ENCODE data around the gene ADISSP. TPM values are rescaled to one million over a fixed set of nuclear protein-coding genes. Genes with fewer than 3 reads are reported as not detected.
A peak's percentile ranks its signal among the peaks of the same experiment; 100 is the strongest.

The ADISSP gene
- total RNA-seq, 2 experiments from 2014 or later = 20.7 to 23.4 TPM

DNA sequence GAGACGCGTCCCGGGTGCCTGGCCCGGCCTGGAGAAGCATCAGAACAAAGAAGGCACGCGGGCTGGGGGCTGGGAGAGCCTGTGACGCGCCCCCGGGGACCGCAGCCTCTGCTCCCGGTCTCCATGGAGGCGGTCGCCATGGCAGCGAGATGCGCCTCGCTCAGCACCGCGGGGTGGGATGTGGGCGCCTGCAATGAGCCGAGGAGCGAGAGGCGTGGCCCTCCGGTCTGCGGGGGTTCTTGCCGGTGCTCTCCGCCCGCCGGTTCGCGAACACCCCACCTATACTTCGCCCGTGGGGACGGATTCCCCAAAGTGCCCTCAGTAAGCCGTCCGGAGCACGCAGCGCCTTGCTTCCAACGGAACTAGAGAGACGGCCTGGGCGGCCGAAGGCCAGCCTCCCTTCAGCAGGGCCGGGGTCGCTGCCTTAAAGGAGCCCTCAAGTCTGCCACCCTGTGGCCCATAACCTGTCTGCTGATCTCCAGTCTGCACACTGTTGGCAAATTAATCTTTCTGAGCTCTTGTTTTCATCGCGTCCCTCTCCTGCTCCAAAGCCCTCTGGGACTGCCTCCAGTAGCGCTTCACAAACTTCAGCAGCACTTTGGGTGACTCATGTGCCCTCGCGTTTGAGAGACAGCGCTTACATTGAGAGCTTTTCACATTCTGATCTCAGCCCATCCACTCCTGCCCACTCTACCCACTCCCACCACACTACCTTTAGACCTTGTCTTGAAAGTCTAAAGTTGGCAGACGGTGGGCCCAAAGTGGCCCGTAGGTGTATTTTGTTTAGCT lies 983 bp upstream of the ADISSP start:
- POLR2A ChIA-PET = interaction anchor here (0.7 to 5.2 kb wide), 17 partner anchors 10 to 1046 kb away, joined by 3 to 64 read pairs (median 4); partner anchors contain the start of genes AP5S1, CDC25B, CENPB and SPEF1
- peak; percentile 84 for DNase-seq
- no peaks in the 10 kb centered on the region for H3K36me3 Mint-ChIP-seq (ENCODE audit: low read depth)
- peak overlapping the region; percentile 86 for H3K27ac Mint-ChIP-seq
- peaks cover 25% of the 10 kb centered on the region for H3K4me1 Mint-ChIP-seq
- peaks cover 2% of the 10 kb centered on the region for H3K27me3 Mint-ChIP-seq
- peak overlapping the region; percentile 83 for H3K4me3 Mint-ChIP-seq
- CTCF ChIA-PET = interaction anchor here (0.6 to 4.5 kb wide), 25 partner anchors 8 to 241 kb away, joined by 3 to 43 read pairs (median 6); partner anchors contain the start of genes AP5S1, CENPB and SPEF1
- H3K9me3 Mint-ChIP-seq = no peaks in the 10 kb centered on the region

DNA sequence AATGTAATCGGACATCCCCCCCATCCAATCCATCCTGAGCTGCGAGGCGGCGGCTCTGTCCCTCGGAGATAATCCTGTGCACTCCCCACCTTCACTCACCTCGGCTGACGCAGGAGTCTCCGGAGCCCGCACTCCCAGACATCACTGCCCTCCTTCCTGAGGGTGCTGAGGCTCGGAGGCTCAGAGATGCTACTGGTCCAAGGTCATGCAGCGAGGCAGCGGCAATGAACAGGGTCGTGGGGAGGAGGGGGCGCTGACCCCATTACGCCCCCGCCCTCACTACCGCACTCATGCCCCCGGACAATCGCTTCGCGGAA lies 485 bp downstream of the ADISSP start:
- Mint-ChIP-seq H3K4me1 (peaks cover 25% of the 10 kb centered on the region), H3K36me3 (ENCODE audit: low read depth) (no peaks in the 10 kb centered on the region), H3K4me3 (peak overlapping the region; percentile 83), H3K27me3 (peaks cover 2% of the 10 kb centered on the region), H3K9me3 (no peaks in the 10 kb centered on the region), H3K27ac (peak overlapping the region; percentile 62)
- DNase-seq = no peak
- POLR2A ChIA-PET = interaction anchor here (0.9 to 5.2 kb wide), 12 partner anchors 12 to 1047 kb away, joined by 3 to 64 read pairs (median 6); partner anchors contain the start of genes AP5S1, CDC25B, CENPB and SPEF1
- CTCF ChIA-PET = interaction anchor here (0.8 to 4.5 kb wide), 17 partner anchors 10 to 220 kb away, joined by 3 to 43 read pairs (median 6); partner anchors contain the start of genes AP5S1 and CENPB

DNA sequence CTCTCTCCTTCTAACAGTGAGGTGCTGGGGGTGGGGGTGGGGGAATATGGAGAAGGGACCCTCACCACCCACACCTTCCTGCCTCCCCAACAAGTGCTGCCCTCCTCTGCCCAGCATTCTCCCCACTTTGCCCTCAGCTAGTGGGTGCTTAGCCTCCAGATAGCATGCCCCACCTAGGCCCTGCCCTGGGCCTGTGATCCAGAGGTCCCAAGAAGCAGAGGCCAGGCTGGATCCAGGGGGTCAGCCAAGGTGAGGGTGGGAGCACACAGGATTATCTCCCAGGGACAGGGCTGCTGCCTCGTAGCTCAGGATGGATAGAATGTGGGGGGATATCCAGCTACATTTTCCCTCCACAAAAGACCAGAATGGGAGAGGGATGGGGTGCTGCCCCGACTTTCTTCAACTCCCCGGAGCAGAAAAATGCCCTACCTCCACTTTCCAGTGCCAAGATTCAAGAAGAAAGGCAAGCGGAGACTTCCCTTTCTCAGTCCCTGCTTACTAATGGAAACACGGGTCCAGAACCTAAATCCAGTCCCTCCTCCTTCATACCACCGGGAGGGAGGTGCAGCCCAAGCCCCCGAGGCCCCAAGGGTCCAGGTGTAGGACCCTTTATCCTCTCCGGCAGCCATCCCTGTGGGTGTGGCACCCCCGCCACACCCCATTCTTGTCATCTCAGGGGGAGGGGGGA lies 987 bp downstream of the ADISSP start:
- ChIA-PET POLR2A (interaction anchor here (0.9 to 5.2 kb wide), 9 partner anchors 10 to 125 kb away, joined by 4 to 64 read pairs (median 7); partner anchors contain the start of genes AP5S1, CDC25B, CENPB and SPEF1), CTCF (interaction anchor here (0.9 to 4.5 kb wide), 9 partner anchors 9 to 219 kb away, joined by 3 to 43 read pairs (median 5); partner anchors contain the start of genes AP5S1 and CENPB)
- Mint-ChIP-seq H3K27me3 (peaks cover 1% of the 10 kb centered on the region), H3K4me1 (peaks cover 27% of the 10 kb centered on the region), H3K36me3 (ENCODE audit: low read depth) (no peaks in the 10 kb centered on the region), H3K9me3 (no peaks in the 10 kb centered on the region), H3K27ac (no peak overlapping the region), H3K4me3 (peak overlapping the region; percentile 83)
- DNase-seq = no peak

DNA sequence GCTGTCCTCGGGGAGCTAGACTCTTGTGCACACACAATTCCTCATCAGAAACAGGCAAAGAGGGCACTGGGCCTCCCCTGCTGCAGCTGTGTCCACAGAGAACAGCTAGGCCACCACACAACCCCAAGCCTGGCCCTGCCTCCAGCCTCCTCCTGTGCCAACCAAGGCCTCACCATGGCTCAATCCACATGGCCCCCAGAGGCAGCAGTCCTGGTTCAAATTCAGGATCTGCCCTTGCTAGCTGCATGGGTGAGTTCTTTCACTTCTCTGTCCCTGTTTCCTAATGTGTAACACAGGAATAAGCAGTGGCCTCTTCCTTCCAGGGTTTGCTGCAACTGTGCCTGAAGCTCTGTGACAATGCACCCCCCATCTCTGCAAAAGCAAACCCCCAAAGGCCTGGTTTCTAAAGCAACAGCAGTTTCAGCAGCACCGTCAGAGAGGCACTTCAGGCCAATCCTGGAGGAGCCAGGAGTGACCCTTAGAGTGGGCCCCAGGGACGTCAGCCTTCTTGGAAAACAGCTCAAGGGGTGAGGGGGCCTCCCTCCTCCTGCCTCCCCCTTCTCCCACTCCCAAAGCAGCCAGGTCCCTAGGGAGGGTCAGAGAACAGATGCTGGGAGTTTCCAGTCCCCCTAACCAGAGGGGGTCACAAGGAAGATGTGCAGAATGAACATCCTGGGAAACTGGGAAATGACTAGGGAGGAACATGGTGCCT lies 2.2 kb downstream of the ADISSP start:
- peaks cover 29% of the 10 kb centered on the region for H3K4me1 Mint-ChIP-seq
- H3K27me3 Mint-ChIP-seq = no peaks in the 10 kb centered on the region
- H3K4me3 Mint-ChIP-seq = no peak overlapping the region

DNA sequence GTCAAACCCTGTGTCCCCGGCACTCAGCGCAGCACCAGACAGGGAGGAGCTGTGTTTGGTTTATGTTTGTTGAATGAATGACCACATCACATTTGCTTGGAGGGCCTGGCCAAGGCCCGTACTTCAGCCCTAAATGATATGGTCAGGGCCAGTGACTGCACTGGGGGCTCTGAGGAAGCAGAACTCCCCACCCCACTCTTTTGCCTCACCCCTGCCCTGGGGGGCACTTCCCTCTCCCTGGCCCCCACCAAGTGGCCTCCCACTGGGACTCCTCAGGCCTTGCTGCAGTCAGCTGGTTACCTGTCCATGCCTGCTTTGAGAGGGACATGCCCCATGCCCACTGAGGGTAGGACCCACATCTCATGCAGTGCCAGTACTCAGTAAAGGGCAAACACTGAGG lies 2.9 kb downstream of the ADISSP start:
- no peak for DNase-seq
- H3K4me1 Mint-ChIP-seq = peaks cover 29% of the 10 kb centered on the region
- H3K27me3 Mint-ChIP-seq = no peaks in the 10 kb centered on the region
- H3K4me3 Mint-ChIP-seq = no peak overlapping the region
- CTCF ChIA-PET = interaction anchor here (0.6 to 4.5 kb wide), 5 partner anchors 7 to 30 kb away, joined by 3 to 43 read pairs (median 3); no protein-coding TSS in a partner anchor
- no peak overlapping the region for H3K27ac Mint-ChIP-seq
- no peaks in the 10 kb centered on the region for H3K9me3 Mint-ChIP-seq
- no peaks in the 10 kb centered on the region for H3K36me3 Mint-ChIP-seq (ENCODE audit: low read depth)
- POLR2A ChIA-PET = interaction anchor here (5.2 kb wide), 1 partner anchor 20 kb away, joined by 64 read pairs; the partner anchor contains the start of genes CENPB and SPEF1

More for the DNA sequence above, 2.2 kb downstream of the ADISSP start:
- ChIA-PET CTCF (interaction anchor here (0.6 to 4.5 kb wide), 7 partner anchors 8 to 89 kb away, joined by 3 to 43 read pairs (median 4); partner anchors contain the start of gene AP5S1), POLR2A (interaction anchor here (0.6 to 5.2 kb wide), 5 partner anchors 9 to 123 kb away, joined by 3 to 64 read pairs (median 6); partner anchors contain the start of genes AP5S1, CENPB and SPEF1)
- Mint-ChIP-seq H3K27ac (no peak overlapping the region), H3K9me3 (no peaks in the 10 kb centered on the region), H3K36me3 (ENCODE audit: low read depth) (no peaks in the 10 kb centered on the region)
- DNase-seq = no peak

DNA sequence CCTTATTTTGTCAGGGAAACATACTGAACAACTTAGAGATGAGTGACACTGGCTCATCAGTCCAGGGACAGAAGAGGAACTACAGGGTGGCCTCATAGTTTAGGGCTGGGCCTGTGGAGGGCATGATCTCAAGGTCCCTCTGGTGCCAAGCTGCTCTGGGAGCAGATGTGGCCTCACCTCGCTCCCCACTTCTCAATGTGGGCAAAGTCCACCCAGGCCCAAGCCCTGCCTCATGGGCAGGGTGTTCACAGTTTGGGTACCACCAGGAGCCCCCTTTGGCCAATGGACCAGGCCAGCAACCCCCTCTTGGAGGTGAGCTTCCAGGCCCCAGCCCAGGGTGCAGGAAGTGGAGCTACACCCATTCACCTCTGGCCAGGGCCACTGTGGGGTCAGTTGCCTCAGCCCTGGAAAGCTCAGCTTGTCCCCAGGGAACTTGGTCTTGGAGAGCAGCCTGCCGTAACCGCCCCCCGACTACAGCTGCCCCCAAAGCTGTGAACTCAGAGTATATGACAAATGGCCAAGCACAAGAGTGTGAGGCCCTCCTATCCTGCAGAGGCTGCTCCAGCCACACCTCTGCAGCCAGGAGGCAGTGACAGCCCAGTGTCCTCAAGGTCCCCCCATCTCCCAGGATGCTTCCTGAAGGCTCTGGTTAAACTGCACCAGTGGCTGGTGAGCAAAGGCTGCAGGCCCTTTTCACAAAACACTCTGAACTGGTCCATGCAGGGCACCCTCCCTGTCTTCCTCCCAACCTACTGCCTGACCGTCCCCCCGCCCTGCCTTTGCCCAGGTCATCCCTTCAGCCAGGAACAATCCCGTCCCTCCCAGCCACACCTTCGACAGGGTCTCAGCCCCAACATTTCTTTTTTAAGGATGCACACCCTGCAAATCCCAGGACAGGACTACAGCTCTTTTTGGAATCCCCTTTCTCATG lies 3.6 kb downstream of the ADISSP start:
- H3K36me3 Mint-ChIP-seq (ENCODE audit: low read depth) = no peaks in the 10 kb centered on the region
- H3K4me3 Mint-ChIP-seq = no peak overlapping the region
- ChIA-PET CTCF (interaction anchor here (0.8 kb wide), 1 partner anchor 11 kb away, joined by 3 read pairs; no protein-coding TSS in a partner anchor), POLR2A (interaction anchor here (5.2 kb wide), 1 partner anchor 21 kb away, joined by 64 read pairs; the partner anchor contains the start of genes CENPB and SPEF1)
- peaks cover 26% of the 10 kb centered on the region for H3K4me1 Mint-ChIP-seq
- H3K9me3 Mint-ChIP-seq = no peaks in the 10 kb centered on the region
- no peaks in the 10 kb centered on the region for H3K27me3 Mint-ChIP-seq
- no peak for DNase-seq
- H3K27ac Mint-ChIP-seq = no peak overlapping the region

DNA sequence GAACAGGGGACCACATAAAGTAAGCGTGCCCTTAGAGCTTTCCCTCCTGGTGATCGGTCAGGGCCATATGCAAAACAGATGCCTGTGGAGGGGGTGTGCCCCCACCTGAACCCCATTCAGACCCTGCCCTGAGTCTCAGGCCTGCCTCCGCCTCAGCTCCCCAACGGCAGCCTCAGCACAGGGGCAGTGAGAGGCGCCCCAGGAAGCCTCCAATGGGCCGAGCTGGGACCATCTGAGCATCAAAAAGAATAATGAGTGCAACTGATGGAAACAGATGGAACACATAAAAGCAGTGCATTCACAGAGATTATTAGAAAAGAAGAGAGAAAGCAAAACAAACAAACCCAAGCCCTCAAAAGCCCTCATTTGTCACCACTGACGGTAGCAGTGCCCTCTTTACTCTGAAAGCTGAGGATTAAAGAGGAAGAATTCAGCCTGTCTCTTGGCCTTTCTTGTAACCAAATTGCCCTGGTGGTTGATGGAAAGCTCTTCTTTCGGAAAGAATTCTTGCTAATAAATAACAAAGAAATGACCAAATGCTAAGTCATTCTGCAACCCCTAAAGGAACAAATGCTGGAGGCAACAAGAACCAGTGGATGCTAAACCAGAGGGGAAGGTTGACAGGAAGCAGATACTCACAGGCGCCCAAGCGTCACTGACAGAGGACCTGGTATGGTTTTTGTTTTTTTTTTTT lies 6.8 kb downstream of the ADISSP start:
- H3K36me3 Mint-ChIP-seq (ENCODE audit: low read depth) = no peaks in the 10 kb centered on the region
- H3K27me3 Mint-ChIP-seq = no peaks in the 10 kb centered on the region
- ChIA-PET POLR2A (no interaction called here), CTCF (interaction anchor here (0.5 to 1.7 kb wide), 3 partner anchors 8 to 286 kb away, joined by 3 to 6 read pairs (median 4); no protein-coding TSS in a partner anchor)
- no peak overlapping the region for H3K27ac Mint-ChIP-seq
- H3K4me1 Mint-ChIP-seq = peaks cover 6% of the 10 kb centered on the region
- DNase-seq = no peak
- no peaks in the 10 kb centered on the region for H3K9me3 Mint-ChIP-seq
- H3K4me3 Mint-ChIP-seq = no peak overlapping the region

DNA sequence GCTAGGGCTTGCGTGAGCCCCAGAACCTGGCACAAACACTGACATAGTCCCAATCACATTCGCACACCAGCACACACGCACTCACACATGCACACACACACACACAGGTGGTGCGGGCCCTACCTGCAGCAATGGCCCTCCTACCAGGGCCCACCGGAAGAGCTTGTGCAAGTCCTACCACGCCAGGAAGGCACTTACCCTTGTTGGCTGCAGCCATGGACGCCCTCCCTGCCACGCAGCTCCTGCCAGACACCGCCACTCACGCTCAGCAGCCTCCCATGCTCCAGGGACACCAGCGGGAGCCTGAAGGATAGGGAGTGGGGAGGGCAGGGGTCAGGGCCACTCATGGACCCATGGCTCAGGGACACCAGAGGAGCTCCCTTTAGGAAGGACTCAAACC lies 7.7 kb downstream of the ADISSP start:
- POLR2A ChIA-PET = no interaction called here
- H3K36me3 Mint-ChIP-seq (ENCODE audit: low read depth) = no peaks in the 10 kb centered on the region
- no peaks in the 10 kb centered on the region for H3K9me3 Mint-ChIP-seq
- CTCF ChIA-PET = interaction anchor here (0.8 to 1.7 kb wide), 2 partner anchors 9 to 10 kb away, joined by 3 to 6 read pairs; no protein-coding TSS in a partner anchor
- no peak overlapping the region for H3K27ac Mint-ChIP-seq
- DNase-seq = no peak
- H3K27me3 Mint-ChIP-seq = no peaks in the 10 kb centered on the region
- no peak overlapping the region for H3K4me3 Mint-ChIP-seq
- H3K4me1 Mint-ChIP-seq = peaks cover 4% of the 10 kb centered on the region

DNA sequence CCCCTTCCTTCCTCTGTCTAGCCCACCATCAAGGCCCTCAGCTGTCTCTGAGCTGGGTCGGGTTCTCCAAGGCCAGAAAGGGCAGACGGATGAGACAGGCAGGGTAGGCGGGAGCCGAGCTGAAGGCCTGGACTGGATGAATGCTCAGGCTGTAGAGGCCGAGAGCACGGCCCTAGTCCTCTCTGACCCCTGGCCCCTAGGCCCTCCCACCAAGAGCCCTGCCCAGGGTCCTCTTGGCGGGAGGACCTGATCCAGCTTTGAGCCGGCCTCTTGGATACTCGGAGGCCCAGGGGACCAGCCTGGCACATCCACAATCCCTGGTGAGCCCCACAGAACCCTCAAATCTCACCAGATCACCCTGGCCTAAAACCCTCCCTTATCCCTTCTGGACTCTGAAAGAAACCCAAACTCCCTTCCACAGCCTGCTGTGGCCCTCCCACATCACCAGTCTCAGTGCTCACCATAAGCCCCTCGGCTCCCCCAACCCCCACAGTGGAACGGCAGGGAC lies 8.2 kb downstream of the ADISSP start:
- ChIA-PET CTCF (interaction anchor here (0.6 to 1.7 kb wide), 2 partner anchors 10 to 147 kb away, joined by 3 to 6 read pairs; no protein-coding TSS in a partner anchor), POLR2A (no interaction called here)
- no peaks in the 10 kb centered on the region for H3K36me3 Mint-ChIP-seq (ENCODE audit: low read depth)
- no peaks in the 10 kb centered on the region for H3K9me3 Mint-ChIP-seq
- H3K27me3 Mint-ChIP-seq = no peaks in the 10 kb centered on the region
- H3K4me1 Mint-ChIP-seq = peaks cover 4% of the 10 kb centered on the region
- no peak for DNase-seq
- no peak overlapping the region for H3K27ac Mint-ChIP-seq
- no peak overlapping the region for H3K4me3 Mint-ChIP-seq

DNA sequence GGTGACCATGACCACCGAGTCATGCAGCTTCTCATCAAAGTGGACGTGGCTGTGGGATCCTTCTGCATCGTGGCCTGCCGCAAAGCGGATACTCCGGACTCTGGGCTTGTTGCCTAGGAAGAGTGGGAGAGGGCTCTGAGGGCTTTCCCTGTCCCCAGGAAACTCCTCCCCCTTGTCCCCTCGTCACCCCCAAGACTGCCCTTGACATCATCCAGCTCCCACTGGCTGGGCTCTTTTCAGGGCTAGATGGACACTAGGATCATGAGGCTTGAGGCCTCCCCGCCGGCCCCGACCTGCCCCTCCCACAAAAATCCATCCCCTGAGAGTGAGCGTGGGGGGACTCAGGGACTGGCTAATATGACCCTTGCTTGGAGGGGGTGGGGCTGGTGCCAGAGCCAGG lies 9.0 kb downstream of the ADISSP start:
- Mint-ChIP-seq H3K4me3 (no peak overlapping the region), H3K4me1 (peaks cover 4% of the 10 kb centered on the region), H3K9me3 (no peaks in the 10 kb centered on the region), H3K27ac (no peak overlapping the region), H3K27me3 (no peaks in the 10 kb centered on the region), H3K36me3 (ENCODE audit: low read depth) (no peaks in the 10 kb centered on the region)
- CTCF ChIA-PET = no interaction called here
- no peak for DNase-seq
- POLR2A ChIA-PET = interaction anchor here (1.1 kb wide), 1 partner anchor 9 kb away, joined by 4 read pairs; the partner anchor contains the start of gene ADISSP

DNA sequence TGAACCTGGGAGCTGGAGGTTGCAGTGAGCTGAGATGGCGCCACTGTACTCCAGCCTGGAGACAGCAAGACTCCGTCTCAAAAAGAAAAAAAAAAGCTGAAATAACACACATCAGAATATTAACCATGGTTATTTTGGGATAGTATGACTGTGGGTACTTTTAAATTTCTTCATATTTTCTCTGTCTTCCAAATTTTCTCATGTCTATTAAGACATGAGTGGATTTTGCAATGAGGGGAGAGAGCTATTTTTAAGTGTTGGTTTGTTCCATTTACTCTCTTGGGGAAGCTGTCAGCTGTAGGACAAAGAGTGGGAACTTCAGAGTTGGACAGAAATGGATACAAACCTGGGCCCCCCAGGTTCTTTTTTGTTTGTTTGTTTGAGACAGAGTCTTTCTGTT lies 10.3 kb downstream of the ADISSP start:
- no peak overlapping the region for H3K27ac Mint-ChIP-seq
- peaks cover 13% of the 10 kb centered on the region for H3K4me1 Mint-ChIP-seq
- ChIA-PET POLR2A (interaction anchor here (0.6 to 1.6 kb wide), 3 partner anchors 9 to 171 kb away, joined by 3 to 5 read pairs (median 3); no protein-coding TSS in a partner anchor), CTCF (interaction anchor here (0.9 to 2.9 kb wide), 5 partner anchors 8 to 63 kb away, joined by 3 to 13 read pairs (median 4); partner anchors contain the start of genes ADISSP and AP5S1)
- DNase-seq = no peak
- no peak overlapping the region for H3K4me3 Mint-ChIP-seq
- no peaks in the 10 kb centered on the region for H3K27me3 Mint-ChIP-seq
- H3K9me3 Mint-ChIP-seq = no peaks in the 10 kb centered on the region
- no peaks in the 10 kb centered on the region for H3K36me3 Mint-ChIP-seq (ENCODE audit: low read depth)

Measured in activated CD4-positive, alpha-beta memory T cell treated with anti-CD3 and anti-CD28 coated beads, Interleukin-2, amount 10 ng/mL, durations not matched to agents 7 days and 5 days (primary cell).